Stimulated activated effector memory CD8-positive, alpha-beta T cell treated with anti-CD3 and anti-CD28 coated beads, Interleukin-12 subunit alpha, Interleukin-12 subunit beta, amount 100 ng/mL, for 72 hours (primary cell): ENCODE results near the gene DNAJB1.
"Not testable (repeated sequence)": the region's sequence is repeated elsewhere in the genome, so short reads cannot be mapped to it uniquely, and the experiment has no call there.

Source experiments
- ATAC-seq: fragments of 150-1000 bp; cut with Tn5 transposase; 2 replicates; pipeline ENCODE4 v1.10.0; 2021
- DNase-seq, 2 donors: peaks; one replicate each; pipeline ENCODE4 v3.0.0; 2021 to 2022; ENCODE audit warnings: low spot score in 2 of 2
- H3K27ac Mint-ChIP-seq: one replicate; pipeline ENCODE4 v1.8.0; 2022; ENCODE audit warnings: mild to moderate bottlenecking, mixed read lengths
- H3K36me3 Mint-ChIP-seq: one replicate; pipeline ENCODE4 v1.8.0; 2022; ENCODE audit warnings: mild to moderate bottlenecking, mixed read lengths
- H3K4me1 Mint-ChIP-seq: one replicate; pipeline ENCODE4 v1.8.0; 2022; ENCODE audit warnings: mixed read lengths
- H3K4me3 Mint-ChIP-seq: one replicate; pipeline ENCODE4 v1.8.0; 2022; ENCODE audit warnings: mild to moderate bottlenecking, mixed read lengths
- H3K9me3 Mint-ChIP-seq: one replicate; pipeline ENCODE4 v1.8.0; 2022; ENCODE audit warnings: mixed read lengths

The DNAJB1 gene

DNA sequence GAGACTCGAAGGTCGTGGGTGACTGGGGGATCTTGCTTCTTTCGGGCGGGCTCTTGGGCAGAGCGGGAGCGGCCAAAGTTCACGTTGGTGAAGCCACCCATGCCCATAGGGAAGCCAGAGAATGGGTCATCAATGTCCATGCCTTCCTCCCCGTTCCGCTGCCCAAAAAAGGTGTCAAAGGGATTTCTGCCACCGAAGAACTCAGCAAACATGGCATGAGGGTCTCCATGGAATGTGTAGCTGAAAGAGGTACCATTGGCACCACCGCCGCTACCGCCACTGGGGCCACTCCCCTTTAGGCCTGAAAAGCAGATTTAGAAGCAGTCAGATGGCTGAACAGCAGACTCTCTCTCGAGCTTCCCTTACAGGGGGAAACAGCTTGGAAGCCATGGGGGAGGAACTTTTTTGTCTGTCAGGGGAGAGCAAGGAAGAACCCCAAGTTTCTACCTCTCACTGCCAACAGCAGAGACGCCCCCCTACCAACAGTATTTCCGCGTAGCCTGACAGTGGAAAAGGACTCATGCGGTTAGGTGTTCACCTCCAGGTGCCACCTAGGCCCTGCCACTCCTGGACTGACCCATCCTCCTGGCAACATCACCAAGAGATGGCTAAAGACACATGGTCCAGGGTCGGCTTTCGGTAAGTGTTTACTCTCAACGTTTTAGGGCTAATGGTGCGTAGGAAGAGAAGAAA lies 1.3 kb downstream of the DNAJB1 start:
- peaks cover 74% of the 10 kb centered on the region for H3K36me3 Mint-ChIP-seq
- H3K4me1 Mint-ChIP-seq, result peaks cover 51% of the 10 kb centered on the region
- peak overlapping the region; percentile 94 for H3K27ac Mint-ChIP-seq
- H3K9me3 Mint-ChIP-seq, result no peaks in the 10 kb centered on the region
- no peak for ATAC-seq
- peak in 1 of 2 donors; percentile 68 for DNase-seq
- peak overlapping the region; percentile 90 for H3K4me3 Mint-ChIP-seq

DNA sequence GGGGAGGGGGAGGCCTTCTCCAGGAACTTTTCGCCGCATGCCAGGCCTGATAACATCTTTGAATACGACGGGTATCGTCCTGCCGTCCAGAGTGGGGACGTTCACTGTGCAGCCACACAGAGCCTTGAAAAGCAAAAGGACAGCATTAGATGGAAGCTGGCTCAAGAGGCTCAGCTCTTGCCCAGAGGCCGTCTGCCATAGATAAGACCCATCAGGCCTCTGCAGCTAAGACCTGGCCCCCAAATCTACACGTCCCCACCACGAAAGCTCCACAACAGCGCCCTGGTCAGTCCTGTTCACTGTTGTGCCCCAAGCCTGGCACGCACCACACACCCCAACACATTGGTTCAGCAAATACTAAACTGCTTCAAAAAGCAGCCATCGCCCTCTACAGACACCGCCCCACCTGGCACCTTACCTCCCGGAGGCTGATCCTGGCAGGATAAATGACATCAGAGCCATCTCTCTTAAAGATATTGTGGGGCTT lies 2.1 kb downstream of the DNAJB1 start:
- H3K4me1 Mint-ChIP-seq, result peaks cover 49% of the 10 kb centered on the region

GRCh38 chr19:14515501-14516047 lies 2.6 kb downstream of the DNAJB1 start:
- H3K36me3 Mint-ChIP-seq, result peaks cover 86% of the 10 kb centered on the region
- ATAC-seq, result no peak
- H3K9me3 Mint-ChIP-seq, result no peaks in the 10 kb centered on the region
- peaks cover 53% of the 10 kb centered on the region for H3K4me1 Mint-ChIP-seq
- DNase-seq, result no peak
- H3K4me3 Mint-ChIP-seq, result peak overlapping the region; percentile 90
- H3K27ac Mint-ChIP-seq, result peak overlapping the region; percentile 94

More for the DNA sequence above, 2.1 kb downstream of the DNAJB1 start:
- ATAC-seq (no peak), DNase-seq (no peak)
- Mint-ChIP-seq H3K36me3 (peaks cover 81% of the 10 kb centered on the region), H3K27ac (peak overlapping the region; percentile 94), H3K4me3 (peak overlapping the region; percentile 90), H3K9me3 (no peaks in the 10 kb centered on the region)

- no peaks in the 10 kb centered on the region for H3K9me3 Mint-ChIP-seq
- no peak for DNase-seq
- H3K4me1 Mint-ChIP-seq, result peaks cover 41% of the 10 kb centered on the region
- ATAC-seq, result no peak
- H3K4me3 Mint-ChIP-seq, result peak overlapping the region; percentile 90
- peak overlapping the region; percentile 94 for H3K27ac Mint-ChIP-seq
- H3K36me3 Mint-ChIP-seq, result peaks cover 84% of the 10 kb centered on the region
These were observed 3.9 kb downstream of the DNAJB1 start for GRCh38 chr19:14514215-14514863.

GRCh38 chr19:14512406-14512961 lies 5.7 kb downstream of the DNAJB1 start:
- no peak overlapping the region for H3K4me3 Mint-ChIP-seq
- H3K36me3 Mint-ChIP-seq, result peaks cover 67% of the 10 kb centered on the region
- no peaks in the 10 kb centered on the region for H3K9me3 Mint-ChIP-seq
- no peak for ATAC-seq
- DNase-seq, result no peak
- H3K4me1 Mint-ChIP-seq, result peaks cover 42% of the 10 kb centered on the region
- no peak overlapping the region for H3K27ac Mint-ChIP-seq

GRCh38 chr19:14511229-14511593 lies 7.0 kb downstream of the DNAJB1 start:
- Mint-ChIP-seq H3K27ac (peak overlapping the region; percentile 52), H3K36me3 (peaks cover 55% of the 10 kb centered on the region), H3K9me3 (no peaks in the 10 kb centered on the region), H3K4me1 (peaks cover 45% of the 10 kb centered on the region), H3K4me3 (no peak overlapping the region)
- ATAC-seq (no peak), DNase-seq (no peak)

GRCh38 chr19:14510311-14511228 lies 7.6 kb downstream of the DNAJB1 start:
- peaks cover 45% of the 10 kb centered on the region for H3K4me1 Mint-ChIP-seq
- DNase-seq (no peak), ATAC-seq (no peak)
- peaks cover 48% of the 10 kb centered on the region for H3K36me3 Mint-ChIP-seq
- no peak overlapping the region for H3K4me3 Mint-ChIP-seq
- H3K27ac Mint-ChIP-seq, result peak overlapping the region; percentile 52
- H3K9me3 Mint-ChIP-seq, result no peaks in the 10 kb centered on the region

GRCh38 chr19:14507704-14508542 lies 10.3 kb downstream of the DNAJB1 start:
- peak overlapping the region; percentile 4 for H3K4me3 Mint-ChIP-seq
- peaks cover 45% of the 10 kb centered on the region for H3K4me1 Mint-ChIP-seq
- H3K27ac Mint-ChIP-seq, result peak overlapping the region; percentile 83
- DNase-seq (no peak), ATAC-seq (no peak)
- peaks cover 22% of the 10 kb centered on the region for H3K36me3 Mint-ChIP-seq
- H3K9me3 Mint-ChIP-seq, result no peaks in the 10 kb centered on the region

GRCh38 chr19:14505488-14506239 lies 12.5 kb downstream of the DNAJB1 start:
- peaks cover 38% of the 10 kb centered on the region for H3K4me1 Mint-ChIP-seq
- DNase-seq (peak; percentile 74 to 90), ATAC-seq (peak; percentile 88)
- no peak overlapping the region for H3K4me3 Mint-ChIP-seq
- H3K27ac Mint-ChIP-seq, result peak overlapping the region; percentile 67
- no peaks in the 10 kb centered on the region for H3K9me3 Mint-ChIP-seq
- peaks cover 5% of the 10 kb centered on the region for H3K36me3 Mint-ChIP-seq

GRCh38 chr19:14504575-14504974 lies 13.6 kb downstream of the DNAJB1 start:
- H3K36me3 Mint-ChIP-seq, H3K9me3 Mint-ChIP-seq, DNase-seq, H3K4me3 Mint-ChIP-seq, ATAC-seq, H3K27ac Mint-ChIP-seq: not testable (repeated sequence)
- H3K4me1 Mint-ChIP-seq, result peaks cover 38% of the 10 kb centered on the region

DNA sequence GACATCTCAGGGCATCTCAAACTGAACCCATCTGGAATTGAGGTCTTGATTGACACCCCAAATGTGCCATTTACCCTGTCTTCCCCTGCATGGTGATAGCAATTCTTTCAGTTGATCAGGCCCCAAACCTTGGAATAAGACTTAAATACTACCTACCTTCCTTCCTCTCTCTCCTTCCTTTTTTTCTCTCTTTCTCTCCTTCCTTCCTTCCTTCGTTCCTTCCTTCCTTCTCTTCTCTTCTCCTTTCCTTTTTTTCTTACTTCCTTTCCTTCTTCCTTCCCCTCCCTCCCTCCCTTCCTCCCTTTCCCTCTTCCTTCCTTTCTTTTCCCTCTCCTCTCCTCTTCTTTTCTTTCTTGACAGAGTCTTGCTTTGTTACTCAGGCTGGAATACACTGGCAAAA lies 14.9 kb downstream of the DNAJB1 start:
- ATAC-seq (no peak), DNase-seq (no peak)
- H3K9me3 Mint-ChIP-seq, result no peaks in the 10 kb centered on the region
- no peaks in the 10 kb centered on the region for H3K36me3 Mint-ChIP-seq
- no peak overlapping the region for H3K4me3 Mint-ChIP-seq
- peak overlapping the region; percentile 35 for H3K27ac Mint-ChIP-seq
- H3K4me1 Mint-ChIP-seq, result peaks cover 38% of the 10 kb centered on the region

DNA sequence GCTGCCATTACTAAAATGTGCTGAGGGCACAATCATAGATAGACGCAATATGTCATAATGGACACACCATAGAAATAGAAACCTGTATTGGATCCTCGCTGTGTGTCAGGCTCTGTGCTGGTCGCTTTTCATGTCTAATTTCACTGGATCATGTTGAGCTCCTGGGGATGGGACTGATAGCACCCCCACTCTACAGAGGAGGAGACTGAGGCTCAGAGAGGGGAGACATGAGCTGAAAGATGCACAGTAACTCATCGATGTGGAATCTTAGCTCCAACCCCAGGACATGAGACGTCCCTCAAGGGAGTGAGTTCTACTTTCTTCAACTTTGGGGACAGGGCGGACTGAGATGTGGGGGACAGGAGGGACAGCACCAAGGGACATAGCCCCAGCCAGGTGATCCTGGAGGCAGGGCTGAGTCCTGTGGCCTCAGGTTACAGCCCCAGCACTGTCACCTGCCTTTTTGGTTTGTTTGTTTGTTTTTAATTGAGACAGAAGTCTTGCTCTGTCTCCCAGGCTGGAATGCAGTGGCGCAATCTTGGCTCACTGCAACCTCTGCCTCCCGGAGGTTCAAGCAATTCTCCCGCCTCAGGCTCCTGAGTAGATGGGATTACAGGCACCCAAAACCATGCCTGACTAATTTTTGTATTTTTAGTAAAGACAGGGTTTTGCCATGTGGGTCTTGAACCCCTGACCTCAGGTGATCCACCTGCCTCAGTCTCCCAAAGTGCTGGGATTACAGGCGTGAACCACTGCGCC lies 15.7 kb downstream of the DNAJB1 start:
- H3K4me3 Mint-ChIP-seq, result no peak overlapping the region
- no peak overlapping the region for H3K27ac Mint-ChIP-seq
- H3K4me1 Mint-ChIP-seq, result peaks cover 35% of the 10 kb centered on the region
- no peaks in the 10 kb centered on the region for H3K9me3 Mint-ChIP-seq
- no peaks in the 10 kb centered on the region for H3K36me3 Mint-ChIP-seq
- no peak for ATAC-seq
- DNase-seq, result no peak
